Measurements from ENCODE around the gene RGS11. TPM values are rescaled to one million over a fixed set of nuclear protein-coding genes. Genes with fewer than 3 reads are reported as not detected.

The RGS11 gene
- total RNA-seq, 3 donors from 2014 or later = 3.1 to 7.5 (median 5.9) TPM

DNA sequence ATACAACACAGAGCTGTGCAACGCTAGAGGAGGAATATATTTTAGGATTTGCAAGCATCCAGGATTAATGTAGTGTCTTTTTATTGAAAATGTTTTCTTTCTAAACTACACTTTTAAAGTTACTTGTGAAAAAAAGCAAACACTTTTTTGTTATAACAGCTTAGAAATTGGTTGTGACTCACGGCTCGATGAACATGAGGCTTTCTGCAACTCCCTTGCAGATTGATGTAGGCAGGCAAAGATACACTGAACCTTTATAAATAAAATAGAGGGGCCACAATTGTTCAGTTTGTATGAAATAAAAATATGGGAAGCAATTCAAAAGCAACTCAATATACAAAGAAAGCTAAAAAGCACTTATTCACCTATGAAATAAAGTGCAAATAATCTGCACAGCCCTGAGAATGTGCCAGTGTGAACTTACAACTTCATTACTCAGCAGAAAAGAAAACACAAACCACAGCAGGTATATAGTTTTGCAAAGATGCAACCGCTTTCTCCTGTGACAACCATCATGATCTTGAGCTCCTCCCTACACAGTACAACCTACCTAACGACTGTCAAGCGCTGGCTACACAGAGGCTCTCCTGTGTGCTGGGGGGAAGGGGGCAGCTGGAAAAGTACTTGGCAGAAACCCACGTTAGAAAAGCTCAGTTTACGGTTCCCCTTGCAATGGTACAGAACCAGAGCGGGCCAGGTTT, 47.4 kb downstream of the RGS11 start:
- no peaks in the 10 kb centered on the region for H3K9me3 ChIP-seq
- H3K27me3 ChIP-seq = no peaks in the 10 kb centered on the region
- DNase-seq (ENCODE audit: low spot score in 2 of 2) = no peak
- H3K36me3 ChIP-seq = no peaks in the 10 kb centered on the region
- H3K4me3 ChIP-seq = peak overlapping the region; percentile 69 to 99 (median 90)
- H3K27ac ChIP-seq = peak overlapping the region; percentile 95 to 99
- H3K4me1 ChIP-seq = peaks cover 0 to 12% of the 10 kb centered on the region in 2 donors
- TF ChIP-seq POLR2AphosphoS5 (IDR thresholded peaks at IDR 0.05) = no peak
- TF ChIP-seq, protein P1, sequence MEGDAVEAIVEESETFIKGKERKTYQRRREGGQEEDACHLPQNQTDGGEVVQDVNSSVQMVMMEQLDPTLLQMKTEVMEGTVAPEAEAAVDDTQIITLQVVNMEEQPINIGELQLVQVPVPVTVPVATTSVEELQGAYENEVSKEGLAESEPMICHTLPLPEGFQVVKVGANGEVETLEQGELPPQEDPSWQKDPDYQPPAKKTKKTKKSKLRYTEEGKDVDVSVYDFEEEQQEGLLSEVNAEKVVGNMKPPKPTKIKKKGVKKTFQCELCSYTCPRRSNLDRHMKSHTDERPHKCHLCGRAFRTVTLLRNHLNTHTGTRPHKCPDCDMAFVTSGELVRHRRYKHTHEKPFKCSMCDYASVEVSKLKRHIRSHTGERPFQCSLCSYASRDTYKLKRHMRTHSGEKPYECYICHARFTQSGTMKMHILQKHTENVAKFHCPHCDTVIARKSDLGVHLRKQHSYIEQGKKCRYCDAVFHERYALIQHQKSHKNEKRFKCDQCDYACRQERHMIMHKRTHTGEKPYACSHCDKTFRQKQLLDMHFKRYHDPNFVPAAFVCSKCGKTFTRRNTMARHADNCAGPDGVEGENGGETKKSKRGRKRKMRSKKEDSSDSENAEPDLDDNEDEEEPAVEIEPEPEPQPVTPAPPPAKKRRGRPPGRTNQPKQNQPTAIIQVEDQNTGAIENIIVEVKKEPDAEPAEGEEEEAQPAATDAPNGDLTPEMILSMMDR (IDR thresholded peaks at IDR 0.05) = no peak
- TF ChIP-seq POLR2A (IDR thresholded peaks at IDR 0.05) = no peak
- intact Hi-C loops (cut with DNase I; ENCODE audit: low total_unique reads) = no loop called here

DNA sequence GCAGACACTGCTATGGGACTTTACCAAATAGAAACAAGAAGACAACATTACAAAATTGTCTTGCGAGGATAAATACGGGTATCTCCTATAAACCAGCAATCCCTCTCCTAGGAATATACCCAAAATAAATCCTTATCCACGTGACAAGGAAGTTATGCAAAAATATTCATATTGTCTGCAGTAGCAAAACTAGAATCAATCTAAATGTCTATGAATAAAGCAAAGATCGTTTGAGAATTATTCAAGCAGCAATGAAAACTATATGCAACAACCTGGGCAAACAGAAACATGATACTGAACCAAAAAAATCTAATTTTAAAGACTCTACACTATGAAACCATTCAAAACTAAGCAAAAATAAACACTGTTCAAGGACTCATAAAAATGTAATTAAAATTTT, 55.7 kb downstream of the RGS11 start:
- Histone ChIP-seq H3K27me3 (no peaks in the 10 kb centered on the region), H3K9me3 (no peaks in the 10 kb centered on the region), H3K4me1 (no peaks in the 10 kb centered on the region), H3K27ac (no peak overlapping the region), H3K36me3 (no peaks in the 10 kb centered on the region), H3K4me3 (no peak overlapping the region)
- TF ChIP-seq POLR2AphosphoS5 (IDR thresholded peaks at IDR 0.05) = no peak
- TF ChIP-seq, protein P1 (IDR thresholded peaks at IDR 0.05) = no peak
- intact Hi-C loops (cut with DNase I; ENCODE audit: low total_unique reads) = no loop called here
- no peak for DNase-seq (ENCODE audit: low spot score in 2 of 2)

Other genes starting within 250 kb of the RGS11 start
- gene POLR3K, start 222.3 kb downstream of the RGS11 start, total RNA-seq = 1 to 10 TPM; 3.8 to 6.9 (median 6.6) TPM
- gene SNRNP25, start 222.1 kb downstream of the RGS11 start, total RNA-seq = 10 to 100 TPM; 17.4 to 23.9 (median 17.9) TPM
- 10 to 100 TPM; 29.0 to 43.3 (median 42.6) TPM for gene RHBDF1, start 203.3 kb downstream of the RGS11 start, total RNA-seq
- 100 to 1,000 TPM in 1 of 3 donors, 10 to 100 TPM in 2; 86.9 to 112 (median 89.1) TPM for gene MPG, start 197.7 kb downstream of the RGS11 start, total RNA-seq
- gene NPRL3, start 137.3 kb downstream of the RGS11 start, total RNA-seq = 10 to 100 TPM; 14.2 to 23.4 (median 22.3) TPM
- not detected for gene HBZ, start 123.3 kb downstream of the RGS11 start, total RNA-seq
- gene HBM, start 110.0 kb downstream of the RGS11 start, total RNA-seq = 1 to 10 TPM in 1 of 3 donors, not detected in 2; 1.3 TPM
- 10 to 100 TPM; 46.4 to 83.6 (median 52.2) TPM for gene HBA2, start 103.1 kb downstream of the RGS11 start, total RNA-seq
- 10 to 100 TPM in 2 of 3 donors, 1 to 10 TPM in 1; 5.6 to 15.2 (median 10.4) TPM for gene HBA1, start 99.3 kb downstream of the RGS11 start, total RNA-seq
- gene HBQ1, start 95.5 kb downstream of the RGS11 start, total RNA-seq = not detected
- 100 to 1,000 TPM in 2 of 3 donors, 10 to 100 TPM in 1; 60.6 to 135 (median 107) TPM for gene LUC7L, start 46.5 kb downstream of the RGS11 start, total RNA-seq
- gene FAM234A, start 41.1 kb downstream of the RGS11 start, total RNA-seq = 10 to 100 TPM; 40.6 to 69.3 (median 44.1) TPM
- gene ARHGDIG, start 4.6 kb upstream of the RGS11 start, total RNA-seq = 1 to 10 TPM in 2 of 3 donors, under 1 TPM in 1; 0.80 to 2.3 (median 1.6) TPM
- not detected for gene PDIA2, start 7.2 kb upstream of the RGS11 start, total RNA-seq
- gene AXIN1, start 76.8 kb upstream of the RGS11 start, total RNA-seq = 10 to 100 TPM; 16.5 to 22.6 (median 22.4) TPM
- gene MRPL28, start 94.6 kb upstream of the RGS11 start, total RNA-seq = 10 to 100 TPM; 67.0 to 78.7 (median 69.0) TPM
- gene PGAP6, start 106.0 kb upstream of the RGS11 start, total RNA-seq = 10 to 100 TPM; 24.5 to 49.5 (median 36.7) TPM
- 100 to 1,000 TPM in 1 of 3 donors, 10 to 100 TPM in 2; 46.5 to 118 (median 78.0) TPM for gene NME4, start 121.3 kb upstream of the RGS11 start, total RNA-seq
- 10 to 100 TPM; 19.4 to 30.5 (median 28.7) TPM for gene DECR2, start 125.9 kb upstream of the RGS11 start, total RNA-seq
- 10 to 100 TPM; 22.0 to 44.6 (median 24.5) TPM for gene RAB11FIP3, start 149.7 kb upstream of the RGS11 start, total RNA-seq

Data from breast epithelium (tissue), 4 donors.